AG09309 (cell line): ENCODE results near the gene FMN2.

Experiments used
- DNase-seq: peaks from one replicate; pipeline ENCODE4 v3.0.0-alpha.2; 2010; ENCODE audit warnings: low read depth
- H3K4me3 ChIP-seq: 2 replicates; pipeline ENCODE4 v1.5.1; 2011; ENCODE audit warnings: mild to moderate bottlenecking, low read depth, low read length, moderate library complexity; ENCODE audit not compliant: control insufficient read depth
- TF ChIP-seq, protein P1 (sequence below): IDR thresholded peaks from 2 replicates; pipeline ENCODE4 v1.5.1; 2011; ENCODE audit warnings: mild to moderate bottlenecking, low read depth, low read length, inconsistent platforms; ENCODE audit not compliant: insufficient read depth, control insufficient read depth; ENCODE audit errors: missing control alignments

Gene FMN2

DNA sequence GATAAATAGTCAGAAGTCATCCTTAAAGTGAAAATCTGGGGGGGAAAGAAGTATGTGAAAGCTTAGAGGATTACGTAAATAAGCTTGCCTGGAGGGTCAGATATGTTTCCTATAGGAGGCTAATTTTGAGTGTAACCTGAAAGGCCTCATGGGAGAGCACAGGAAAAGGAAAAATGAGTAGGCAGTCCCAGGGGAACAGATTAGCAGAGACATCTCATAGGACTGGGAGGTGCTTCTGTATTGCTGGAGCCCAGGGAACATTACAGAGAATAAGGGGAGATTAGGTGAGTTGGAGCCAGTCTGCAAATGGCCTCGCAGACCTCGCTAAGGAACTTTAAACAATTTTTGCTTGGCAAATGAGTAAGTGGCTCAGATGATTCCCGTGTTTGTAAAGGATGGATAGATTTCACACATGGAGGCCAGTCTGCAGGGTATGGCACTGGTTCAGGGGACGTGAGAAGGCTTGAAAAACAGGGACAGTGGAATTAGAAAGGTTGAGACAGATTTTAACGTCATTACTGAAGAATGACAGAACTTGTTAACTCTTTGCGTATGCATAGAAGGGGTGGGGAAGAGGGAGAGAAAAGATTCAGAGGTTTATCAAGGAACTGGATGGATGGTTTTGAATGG is 371.2 kb downstream of the FMN2 start:
- no peak for DNase-seq
- H3K4me3 ChIP-seq, result no peak overlapping the region
- TF ChIP-seq, protein P1, sequence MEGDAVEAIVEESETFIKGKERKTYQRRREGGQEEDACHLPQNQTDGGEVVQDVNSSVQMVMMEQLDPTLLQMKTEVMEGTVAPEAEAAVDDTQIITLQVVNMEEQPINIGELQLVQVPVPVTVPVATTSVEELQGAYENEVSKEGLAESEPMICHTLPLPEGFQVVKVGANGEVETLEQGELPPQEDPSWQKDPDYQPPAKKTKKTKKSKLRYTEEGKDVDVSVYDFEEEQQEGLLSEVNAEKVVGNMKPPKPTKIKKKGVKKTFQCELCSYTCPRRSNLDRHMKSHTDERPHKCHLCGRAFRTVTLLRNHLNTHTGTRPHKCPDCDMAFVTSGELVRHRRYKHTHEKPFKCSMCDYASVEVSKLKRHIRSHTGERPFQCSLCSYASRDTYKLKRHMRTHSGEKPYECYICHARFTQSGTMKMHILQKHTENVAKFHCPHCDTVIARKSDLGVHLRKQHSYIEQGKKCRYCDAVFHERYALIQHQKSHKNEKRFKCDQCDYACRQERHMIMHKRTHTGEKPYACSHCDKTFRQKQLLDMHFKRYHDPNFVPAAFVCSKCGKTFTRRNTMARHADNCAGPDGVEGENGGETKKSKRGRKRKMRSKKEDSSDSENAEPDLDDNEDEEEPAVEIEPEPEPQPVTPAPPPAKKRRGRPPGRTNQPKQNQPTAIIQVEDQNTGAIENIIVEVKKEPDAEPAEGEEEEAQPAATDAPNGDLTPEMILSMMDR, result no peak

DNA sequence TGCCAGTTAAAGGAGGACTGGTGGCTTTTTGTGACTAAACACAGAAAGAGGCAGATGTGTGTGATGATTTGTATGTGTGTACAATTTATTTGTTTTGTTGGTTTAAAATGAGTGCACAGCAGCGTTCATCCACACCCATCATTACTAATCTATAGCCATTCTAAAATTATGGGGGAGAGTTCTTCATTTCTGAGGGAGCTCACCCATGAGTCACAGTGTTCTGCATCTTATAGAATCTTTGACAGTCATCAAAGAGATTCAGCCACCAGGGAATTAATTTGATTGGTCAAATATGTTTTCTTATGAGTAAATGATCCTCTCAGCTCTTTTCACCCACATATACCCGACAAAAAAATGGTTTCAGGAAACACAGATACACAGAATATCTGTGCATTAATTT is 372.4 kb downstream of the FMN2 start:
- no peak overlapping the region for H3K4me3 ChIP-seq
- TF ChIP-seq, protein P1, result no peak
- DNase-seq, result no peak

DNA sequence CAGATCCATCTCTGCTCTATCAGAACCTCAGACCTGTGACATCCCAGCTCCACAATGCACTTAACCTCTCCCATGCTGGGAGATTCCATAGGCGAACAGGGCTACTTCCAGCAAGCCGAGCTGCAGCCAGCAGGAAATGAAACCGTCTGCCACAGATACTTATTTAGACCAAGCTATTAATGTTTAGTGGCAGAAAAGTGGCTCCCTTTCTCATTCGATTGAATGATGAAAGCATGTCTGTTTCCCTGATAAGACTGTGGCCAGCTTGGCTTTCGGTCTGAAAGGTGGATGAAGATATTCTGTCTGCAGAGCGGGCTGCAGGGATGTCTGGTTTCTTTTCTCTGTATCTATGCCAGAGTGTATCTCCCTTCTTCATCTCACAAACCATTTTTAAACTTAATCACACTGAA is 373.9 kb downstream of the FMN2 start:
- TF ChIP-seq, protein P1, result no peak
- no peak for DNase-seq
- no peak overlapping the region for H3K4me3 ChIP-seq

DNA sequence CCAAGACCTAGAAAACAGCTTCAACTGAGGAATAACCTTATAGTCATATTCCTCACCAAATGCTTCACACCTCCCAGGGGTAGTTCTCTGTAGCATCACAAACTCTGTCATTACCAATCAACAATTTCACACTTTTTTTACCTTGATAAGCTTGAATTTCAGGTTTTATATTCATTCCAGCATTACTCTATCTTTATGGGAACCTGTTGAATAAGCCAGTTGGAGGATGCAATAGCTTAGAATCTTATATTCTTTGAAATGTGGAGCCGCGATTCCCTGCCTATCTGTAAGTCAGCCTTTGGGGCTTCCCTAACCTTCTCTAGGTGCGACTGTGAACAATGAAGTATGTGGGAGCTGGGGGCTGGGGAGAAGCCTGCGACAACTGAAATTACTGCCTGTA is 374.8 kb downstream of the FMN2 start:
- no peak for DNase-seq
- TF ChIP-seq, protein P1, result no peak
- H3K4me3 ChIP-seq, result no peak overlapping the region

DNA sequence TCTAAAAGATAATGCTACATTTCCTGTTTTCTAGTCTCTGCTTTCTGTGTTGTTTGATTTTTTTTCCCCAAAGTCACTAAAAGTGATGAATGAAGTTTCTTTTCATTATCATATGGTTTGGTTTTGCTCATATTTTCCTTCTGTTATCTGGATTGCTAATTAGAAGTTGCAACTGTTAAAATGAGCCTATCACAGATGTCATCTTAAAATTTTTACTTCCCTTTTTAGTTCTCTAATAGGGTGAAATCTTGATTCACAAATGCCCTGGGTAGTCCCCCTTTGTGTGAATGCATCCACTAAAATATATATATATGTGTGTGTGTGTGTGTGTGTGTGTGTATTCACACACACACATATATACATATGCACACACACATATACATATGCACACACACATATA is 376.2 kb downstream of the FMN2 start:
- TF ChIP-seq, protein P1, result no peak
- no peak for DNase-seq
- no peak overlapping the region for H3K4me3 ChIP-seq

DNA sequence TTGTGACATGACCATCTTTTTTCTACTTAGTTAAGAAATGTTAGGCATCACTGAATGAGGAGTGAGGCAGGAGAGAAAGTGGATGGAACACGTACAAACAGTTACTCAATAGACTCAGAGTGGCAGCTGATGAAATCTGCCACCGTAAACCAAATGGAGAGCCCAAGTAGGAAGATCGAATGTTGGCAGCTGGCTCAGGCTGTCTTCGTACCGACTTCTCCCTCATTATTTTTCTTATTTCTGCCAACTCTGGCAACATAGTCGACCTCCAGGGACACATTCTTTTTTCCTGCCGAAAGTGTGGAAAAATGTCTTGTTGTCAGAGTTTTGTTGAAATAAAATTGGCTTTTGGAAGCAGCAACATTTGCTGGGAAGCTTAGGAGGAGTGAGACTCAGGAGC is 377.0 kb downstream of the FMN2 start:
- TF ChIP-seq, protein P1, result no peak
- DNase-seq, result no peak
- no peak overlapping the region for H3K4me3 ChIP-seq
